Suprapubic skin (tissue), 4 donors: ENCODE data around the gene MLYCD. TPM values are rescaled to one million over a fixed set of nuclear protein-coding genes. Genes with fewer than 3 reads are reported as not detected.

Experiments
- DNase-seq, 2 donors: peaks; one replicate each; pipeline ENCODE4 v3.0.0-alpha.2; 2019; ENCODE audit warnings: low spot score in 2 of 2
- H3K27ac ChIP-seq: fragments of 200-600 bp; sonication (generic); one replicate; pipeline ENCODE4 v1.5.1; 2019
- H3K27me3 ChIP-seq: fragments of 200-600 bp; sonication (generic); one replicate; pipeline ENCODE4 v1.5.1; 2019
- H3K36me3 ChIP-seq: fragments of 200-600 bp; sonication (generic); one replicate; pipeline ENCODE4 v1.5.1; 2019
- H3K4me1 ChIP-seq: fragments of 200-600 bp; sonication (generic); one replicate; pipeline ENCODE4 v1.5.1; 2019
- H3K4me3 ChIP-seq: fragments of 200-600 bp; sonication (generic); one replicate; pipeline ENCODE4 v1.5.1; 2019; ENCODE audit warnings: mild to moderate bottlenecking
- H3K9me3 ChIP-seq: fragments of 200-600 bp; sonication (generic); one replicate; pipeline ENCODE4 v1.5.1; 2019
- CTCF ChIP-seq, 2 donors: fragments of 200-600 bp in 1 of 2; fragments of 450-650 bp in 1 of 2; sonication (generic) in 1 of 2; IDR thresholded peaks; one replicate each; pipeline ENCODE4 v1.5.1; 2016 to 2019; ENCODE audit warnings: antibody characterized with exemption in 2 of 2, mild to moderate bottlenecking in 1 of 2, moderate library complexity in 1 of 2
- EP300 ChIP-seq: sonication (generic); formaldehyde crosslinking; IDR thresholded peaks from one replicate; pipeline ENCODE4 v1.6.1; 2017; ENCODE audit warnings: antibody characterized with exemption
- POLR2A ChIP-seq, 2 donors: fragments of 450-650 bp; IDR thresholded peaks; one replicate each; pipeline ENCODE4 v1.6.1; 2017; ENCODE audit warnings: antibody characterized with exemption in 2 of 2, mild to moderate bottlenecking in 2 of 2, moderate library complexity in 2 of 2
- POLR2AphosphoS5 ChIP-seq, 3 donors: sonication (generic); formaldehyde crosslinking; IDR thresholded peaks; one replicate each; pipeline ENCODE4 v1.6.1; 2017; ENCODE audit warnings: antibody characterized with exemption in 3 of 3
- WGBS: methylation state at CpG from one replicate; pipeline ENCODE4 v1.1.5; 2018; 5-methylcytosine and 5-hydroxymethylcytosine counted together
- total RNA-seq, 4 donors: library from RNA; depleted of rRNA; stranded (reverse); fragments of >200 nt; gene quantifications; one replicate each; pipeline ENCODE4 v1.1.0, GENCODE V29; 2016

MLYCD gene
- total RNA-seq, 4 donors from 2014 or later = 4.4 to 23.7 (median 5.7) TPM

- no peak overlapping the region for H3K27ac ChIP-seq
- DNase-seq = no peak
- H3K9me3 ChIP-seq = peaks cover 7% of the 10 kb centered on the region
- H3K4me3 ChIP-seq = no peak overlapping the region
- TF ChIP-seq EP300 = no peak
- no peak for TF ChIP-seq POLR2A (IDR thresholded peaks at IDR 0.05)
- no peak for TF ChIP-seq POLR2AphosphoS5 (IDR thresholded peaks at IDR 0.05)
- no peak for TF ChIP-seq CTCF (IDR thresholded peaks at IDR 0.05)
- no peaks in the 10 kb centered on the region for H3K36me3 ChIP-seq
- 56% methylated on average over 8 of the region's 8 CpGs for WGBS
- H3K27me3 ChIP-seq = no peaks in the 10 kb centered on the region
- no peaks in the 10 kb centered on the region for H3K4me1 ChIP-seq
These were observed 11.4 kb upstream of the MLYCD start for GRCh38 chr16:83887564-83887963.

GRCh38 chr16:83888672-83889044, 10.3 kb upstream of the MLYCD start:
- 84% methylated on average over 4 of the region's 4 CpGs for WGBS

GRCh38 chr16:83890359-83890758, 8.6 kb upstream of the MLYCD start:
- Histone ChIP-seq H3K27ac (no peak overlapping the region), H3K4me3 (no peak overlapping the region), H3K9me3 (peaks cover 7% of the 10 kb centered on the region), H3K36me3 (no peaks in the 10 kb centered on the region), H3K4me1 (no peaks in the 10 kb centered on the region), H3K27me3 (no peaks in the 10 kb centered on the region)
- WGBS = 93% methylated on average over 5 of the region's 5 CpGs
- TF ChIP-seq POLR2A (IDR thresholded peaks at IDR 0.05) (no peak), EP300 (no peak), POLR2AphosphoS5 (IDR thresholded peaks at IDR 0.05) (no peak), CTCF (IDR thresholded peaks at IDR 0.05) (no peak)
- no peak for DNase-seq

More at GRCh38 chr16:83888672-83889044, 10.3 kb upstream of the MLYCD start:
- TF ChIP-seq EP300 (no peak), POLR2AphosphoS5 (IDR thresholded peaks at IDR 0.05) (no peak), CTCF (IDR thresholded peaks at IDR 0.05) (no peak), POLR2A (IDR thresholded peaks at IDR 0.05) (no peak)
- Histone ChIP-seq H3K27me3 (no peaks in the 10 kb centered on the region), H3K27ac (no peak overlapping the region), H3K4me1 (no peaks in the 10 kb centered on the region), H3K9me3 (peaks cover 7% of the 10 kb centered on the region), H3K36me3 (no peaks in the 10 kb centered on the region), H3K4me3 (no peak overlapping the region)
- no peak for DNase-seq

- 85% methylated on average over 3 of the region's 3 CpGs for WGBS
- DNase-seq = no peak
- H3K36me3 ChIP-seq = no peaks in the 10 kb centered on the region
- peaks cover 7% of the 10 kb centered on the region for H3K9me3 ChIP-seq
- no peaks in the 10 kb centered on the region for H3K4me1 ChIP-seq
- H3K4me3 ChIP-seq = no peak overlapping the region
- H3K27me3 ChIP-seq = no peaks in the 10 kb centered on the region
- TF ChIP-seq EP300 = no peak
- no peak for TF ChIP-seq CTCF (IDR thresholded peaks at IDR 0.05)
- TF ChIP-seq POLR2AphosphoS5 (IDR thresholded peaks at IDR 0.05) = no peak
- TF ChIP-seq POLR2A (IDR thresholded peaks at IDR 0.05) = no peak
- H3K27ac ChIP-seq = no peak overlapping the region
These were observed 7.2 kb upstream of the MLYCD start for GRCh38 chr16:83891742-83892141.

- no peak overlapping the region for H3K4me3 ChIP-seq
- no peak overlapping the region for H3K27ac ChIP-seq
- H3K27me3 ChIP-seq = no peaks in the 10 kb centered on the region
- 83% methylated on average over 4 of the region's 4 CpGs for WGBS
- peaks cover 17% of the 10 kb centered on the region for H3K4me1 ChIP-seq
- TF ChIP-seq POLR2AphosphoS5 (IDR thresholded peaks at IDR 0.05) = no peak
- no peak for TF ChIP-seq CTCF (IDR thresholded peaks at IDR 0.05)
- no peak for TF ChIP-seq EP300
- no peak for TF ChIP-seq POLR2A (IDR thresholded peaks at IDR 0.05)
- no peak for DNase-seq
- H3K36me3 ChIP-seq = no peaks in the 10 kb centered on the region
- H3K9me3 ChIP-seq = peaks cover 7% of the 10 kb centered on the region
These were observed 3.7 kb upstream of the MLYCD start for GRCh38 chr16:83895243-83895642.
